NCI-H146 treated with DMSO at 0.1 percent for 48 hours (cell line): ENCODE results near the gene RNU2-1.
"Not testable (repeated sequence)": the region's sequence is repeated elsewhere in the genome, so short reads cannot be mapped to it uniquely, and the experiment has no call there.

Experiments
- DNase-seq: peaks from one replicate; lab custom pipeline; 2025; ENCODE audit not compliant: unreplicated experiment; lab: John Stamatoyannopoulos, UW

The RNU2-1 gene

DNA sequence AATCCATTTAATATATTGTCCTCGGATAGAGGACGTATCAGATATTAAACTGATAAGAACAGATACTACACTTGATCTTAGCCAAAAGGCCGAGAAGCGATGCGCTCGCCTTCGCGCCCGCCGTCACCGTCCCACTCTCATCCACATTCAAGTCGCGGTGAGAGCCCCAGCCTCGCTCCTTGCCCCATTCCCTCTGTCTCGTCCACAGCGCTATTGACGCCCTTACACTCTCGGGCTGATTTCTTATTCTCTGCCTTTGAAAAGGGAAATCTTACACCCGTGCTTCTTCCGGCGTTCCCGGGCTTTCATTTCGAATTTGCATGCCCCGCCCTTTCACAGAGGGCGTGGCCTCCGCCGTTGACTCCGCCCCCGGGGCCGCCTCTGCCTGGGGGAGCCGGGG lies at the start of gene RNU2-1:
Gene RNU2-1, minus strand, starts transcription at position 101 of the 400 bp plus-strand sequence.
- DNase-seq: not testable (repeated sequence)

- not testable (repeated sequence) for DNase-seq
Measured at GRCh38 chr17:43272914-43273313, 39.1 kb upstream of the RNU2-1 start.

- not testable (repeated sequence) for DNase-seq
Measured at GRCh38 chr17:43272483-43272882, 38.7 kb upstream of the RNU2-1 start.

DNA sequence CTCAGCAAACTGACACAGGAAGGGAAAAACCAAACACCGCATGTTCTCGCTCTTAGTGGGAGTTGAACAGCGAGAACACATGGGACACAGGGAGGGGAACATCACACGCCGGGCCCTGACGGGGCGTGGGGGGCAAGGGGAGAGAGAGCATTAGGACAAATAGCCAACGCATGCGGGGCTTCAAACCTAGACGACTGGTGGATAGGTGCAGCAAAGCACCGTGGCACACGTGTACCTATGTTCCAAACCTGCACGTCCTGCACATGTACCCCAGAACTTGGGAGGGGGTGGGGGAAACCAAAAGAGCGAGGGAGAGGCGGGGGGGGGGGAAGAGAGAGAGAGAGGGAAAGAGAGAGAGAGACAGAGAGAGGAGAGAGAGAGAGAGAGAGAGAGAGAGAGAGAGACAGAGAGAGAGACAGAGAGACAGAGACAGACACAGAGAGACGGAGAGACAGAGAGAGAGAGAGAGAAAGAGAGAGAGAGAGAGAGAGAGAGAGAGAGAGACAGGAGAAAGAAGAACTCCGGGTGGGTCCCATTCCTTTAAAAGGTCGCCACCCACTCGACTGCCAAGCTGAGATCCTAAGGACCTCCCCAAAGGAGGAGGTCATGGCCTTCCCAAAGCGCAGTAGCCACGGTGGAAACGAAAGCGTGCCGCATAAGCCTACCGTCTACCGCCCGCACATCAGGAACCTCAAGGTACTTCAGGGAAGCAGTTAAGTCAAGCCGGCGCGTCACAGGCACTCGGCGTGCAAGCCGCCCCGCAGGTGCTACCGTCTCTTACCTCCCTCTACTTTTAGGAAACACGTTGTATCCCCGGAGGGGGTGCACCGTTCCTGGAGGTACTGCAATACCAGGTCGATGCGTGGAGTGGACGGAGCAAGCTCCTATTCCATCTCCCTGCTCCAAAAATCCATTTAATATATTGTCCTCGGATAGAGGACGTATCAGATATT lies 37.1 kb upstream of the RNU2-1 start:
- DNase-seq: not testable (repeated sequence)

DNA sequence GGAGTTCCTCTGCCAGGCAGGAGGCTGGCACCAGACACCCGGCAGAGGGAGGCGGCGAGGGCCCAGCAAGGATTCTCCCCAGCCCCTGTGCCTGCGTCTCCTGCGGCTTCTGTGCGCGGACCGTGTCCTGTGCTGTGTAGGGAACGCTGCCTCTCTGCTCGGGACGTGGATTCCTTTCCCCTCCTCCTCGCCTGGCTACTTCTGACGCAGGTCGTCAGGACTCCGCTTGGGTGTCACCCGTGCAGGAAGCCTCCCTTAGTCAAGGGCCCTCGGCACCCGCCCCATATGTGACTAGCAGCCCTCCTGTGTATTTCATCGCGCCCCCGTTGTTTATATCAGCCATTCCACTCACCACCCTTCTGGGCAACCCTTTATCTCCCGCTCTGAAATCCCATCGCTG lies 12.7 kb upstream of the RNU2-1 start:
- not testable (repeated sequence) for DNase-seq

DNA sequence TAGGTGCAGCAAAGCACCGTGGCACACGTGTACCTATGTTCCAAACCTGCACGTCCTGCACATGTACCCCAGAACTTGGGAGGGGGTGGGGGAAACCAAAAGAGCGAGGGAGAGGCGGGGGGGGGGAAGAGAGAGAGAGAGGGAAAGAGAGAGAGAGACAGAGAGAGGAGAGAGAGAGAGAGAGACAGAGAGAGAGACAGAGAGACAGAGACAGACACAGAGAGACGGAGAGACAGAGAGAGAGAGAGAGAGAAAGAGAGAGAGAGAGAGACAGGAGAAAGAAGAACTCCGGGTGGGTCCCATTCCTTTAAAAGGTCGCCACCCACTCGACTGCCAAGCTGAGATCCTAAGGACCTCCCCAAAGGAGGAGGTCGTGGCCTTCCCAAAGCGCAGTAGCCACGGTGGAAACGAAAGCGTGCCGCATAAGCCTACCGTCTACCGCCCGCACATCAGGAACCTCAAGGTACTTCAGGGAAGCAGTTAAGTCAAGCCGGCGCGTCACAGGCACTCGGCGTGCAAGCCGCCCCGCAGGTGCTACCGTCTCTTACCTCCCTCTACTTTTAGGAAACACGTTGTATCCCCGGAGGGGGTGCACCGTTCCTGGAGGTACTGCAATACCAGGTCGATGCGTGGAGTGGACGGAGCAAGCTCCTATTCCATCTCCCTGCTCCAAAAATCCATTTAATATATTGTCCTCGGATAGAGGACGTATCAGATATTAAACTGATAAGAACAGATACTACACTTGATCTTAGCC lies 7.0 kb upstream of the RNU2-1 start:
- DNase-seq: not testable (repeated sequence)

- DNase-seq: not testable (repeated sequence)
Measured at GRCh38 chr17:43239597-43239996, 5.8 kb upstream of the RNU2-1 start.

DNA sequence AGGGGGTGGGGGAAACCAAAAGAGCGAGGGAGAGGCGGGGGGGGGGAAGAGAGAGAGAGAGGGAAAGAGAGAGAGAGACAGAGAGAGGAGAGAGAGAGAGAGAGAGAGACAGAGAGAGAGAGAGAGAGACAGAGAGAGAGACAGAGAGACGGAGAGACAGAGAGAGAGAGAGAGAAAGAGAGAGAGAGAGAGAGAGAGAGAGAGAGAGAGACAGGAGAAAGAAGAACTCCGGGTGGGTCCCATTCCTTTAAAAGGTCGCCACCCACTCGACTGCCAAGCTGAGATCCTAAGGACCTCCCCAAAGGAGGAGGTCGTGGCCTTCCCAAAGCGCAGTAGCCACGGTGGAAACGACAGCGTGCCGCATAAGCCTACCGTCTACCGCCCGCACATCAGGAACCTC lies 514 bp downstream of the RNU2-1 start:
- DNase-seq: not testable (repeated sequence)

- not testable (repeated sequence) for DNase-seq
Measured at GRCh38 chr17:43232021-43232699, 1.6 kb downstream of the RNU2-1 start.

DNA sequence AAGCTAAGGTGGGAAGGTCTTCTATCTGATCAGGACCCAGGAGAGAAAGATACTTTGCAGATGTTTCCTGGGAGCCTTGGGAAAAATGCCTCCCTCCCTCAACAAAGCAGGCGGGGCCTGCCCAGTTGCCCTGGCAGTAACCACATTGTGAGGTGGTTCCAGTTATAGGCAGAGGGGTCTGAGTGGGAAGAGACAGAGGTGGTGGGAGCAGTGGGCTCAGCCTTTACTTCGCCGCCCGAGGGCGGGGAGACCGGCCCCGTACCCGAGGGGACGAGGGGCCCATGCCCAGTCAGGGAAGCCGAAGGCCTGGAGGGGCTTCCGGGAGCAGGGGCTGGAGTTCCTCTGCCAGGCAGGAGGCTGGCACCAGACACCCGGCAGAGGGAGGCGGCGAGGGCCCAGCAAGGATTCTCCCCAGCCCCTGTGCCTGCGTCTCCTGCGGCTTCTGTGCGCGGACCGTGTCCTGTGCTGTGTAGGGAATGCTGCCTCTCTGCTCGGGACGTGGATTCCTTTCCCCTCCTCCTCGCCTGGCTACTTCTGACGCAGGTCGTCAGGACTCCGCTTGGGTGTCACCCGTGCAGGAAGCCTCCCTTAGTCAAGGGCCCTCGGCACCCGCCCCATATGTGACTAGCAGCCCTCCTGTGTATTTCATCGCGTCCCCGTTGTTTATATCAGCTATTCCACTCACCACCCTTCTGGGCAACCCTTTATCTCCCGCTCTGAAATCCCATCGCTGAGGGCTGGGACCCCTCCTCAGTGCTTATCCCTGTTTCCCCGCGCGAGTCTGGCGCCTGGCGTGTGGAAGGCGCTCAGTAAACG lies 2.4 kb downstream of the RNU2-1 start:
- not testable (repeated sequence) for DNase-seq

GRCh38 chr17:43228020-43228782 lies 5.6 kb downstream of the RNU2-1 start, which contains the start of gene CCDC200:
CCDC200 (minus strand) TSS chr17:43228623; CDS start chr17:43228554, 69 bp downstream.
- not testable (repeated sequence) for DNase-seq

GRCh38 chr17:43226393-43226792 lies 7.4 kb downstream of the RNU2-1 start:
- no peak for DNase-seq

GRCh38 chr17:43224146-43224705 lies 9.6 kb downstream of the RNU2-1 start:
- DNase-seq: no peak

DNA sequence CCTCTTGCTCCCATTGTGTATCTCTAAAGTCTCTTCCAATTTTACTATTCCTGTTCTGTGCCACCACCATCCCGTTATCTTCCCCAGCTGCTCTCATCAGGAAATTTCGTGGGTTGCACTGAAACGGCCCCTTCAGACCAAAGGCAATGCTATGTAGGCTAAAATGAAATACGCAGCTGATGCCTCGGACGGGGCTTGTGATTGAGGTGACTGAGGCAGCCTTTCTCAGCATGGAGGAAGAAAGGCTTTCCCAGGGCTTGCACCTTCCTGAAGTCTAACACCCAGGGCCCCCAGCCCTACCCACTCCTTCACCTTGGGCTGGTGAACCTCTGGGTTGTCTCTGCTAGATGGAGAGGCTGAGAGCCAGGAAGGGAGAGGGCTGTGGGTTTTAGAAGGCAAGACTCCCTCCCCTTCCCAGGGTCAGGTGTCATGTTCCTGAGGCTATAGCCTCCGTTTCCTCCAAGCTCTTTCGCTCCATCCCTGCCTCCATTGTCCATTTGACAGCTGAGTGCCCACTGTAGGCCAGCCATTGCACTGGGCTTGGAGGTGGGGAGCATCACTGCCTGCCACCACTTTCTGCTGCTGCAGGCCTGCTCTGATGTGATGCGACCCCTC lies 13.2 kb downstream of the RNU2-1 start:
- DNase-seq: no peak

DNA sequence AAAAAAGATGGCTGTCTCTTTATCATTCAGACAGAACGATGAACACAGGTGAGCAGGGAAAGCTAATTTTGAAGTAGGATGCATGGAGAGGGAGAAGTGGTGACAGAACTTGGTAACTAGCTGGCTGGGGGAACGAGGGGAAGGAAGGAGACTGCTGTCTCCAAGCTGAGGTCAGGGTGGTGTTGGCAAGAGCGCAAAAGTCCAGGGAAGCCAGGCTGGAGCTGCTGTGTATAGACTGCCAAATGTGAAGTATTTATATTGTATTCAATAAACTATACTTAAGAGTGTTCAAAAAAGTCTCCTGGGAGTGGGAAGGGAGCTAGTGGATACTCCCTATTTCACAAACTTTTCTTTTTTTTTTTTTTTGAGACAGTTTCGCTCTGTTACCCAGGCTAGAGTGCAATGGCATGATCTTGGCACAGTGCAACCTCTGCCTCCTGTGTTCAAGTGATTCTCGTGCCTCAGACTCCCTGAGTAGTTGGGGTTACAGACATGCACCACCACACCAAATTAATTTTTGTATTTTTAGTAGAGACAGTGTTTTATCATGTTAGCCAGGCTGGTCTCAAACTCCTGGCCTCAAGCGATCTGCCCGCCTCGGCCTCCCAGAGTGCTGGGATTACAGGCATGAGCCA lies 13.9 kb downstream of the RNU2-1 start:
- DNase-seq: no peak

GRCh38 chr17:43219001-43219400 lies 14.8 kb downstream of the RNU2-1 start:
- no peak for DNase-seq

GRCh38 chr17:43217614-43218087 lies 16.1 kb downstream of the RNU2-1 start:
- no peak for DNase-seq
